Lung microvascular endothelial cell (primary cell): ENCODE results near the gene MARCHF9. TPM values are rescaled to one million over a fixed set of nuclear protein-coding genes. Genes with fewer than 3 reads are reported as not detected.

Experiments used
- DNase-seq, 2 donors: peaks; one replicate each; pipeline versions ENCODE4 v3.0.0 to v3.0.0-alpha.2; 2010; ENCODE audit warnings: low read depth in 2 of 2
- total RNA-seq: library from RNA; depleted of rRNA; stranded (reverse); fragments of >200 nt; gene quantifications from 2 replicates; pipeline ENCODE4 v1.2.1, GENCODE V29; 2014

The MARCHF9 gene
- total RNA-seq, 1 donor from 2014 or later, result 5.6 TPM

DNA sequence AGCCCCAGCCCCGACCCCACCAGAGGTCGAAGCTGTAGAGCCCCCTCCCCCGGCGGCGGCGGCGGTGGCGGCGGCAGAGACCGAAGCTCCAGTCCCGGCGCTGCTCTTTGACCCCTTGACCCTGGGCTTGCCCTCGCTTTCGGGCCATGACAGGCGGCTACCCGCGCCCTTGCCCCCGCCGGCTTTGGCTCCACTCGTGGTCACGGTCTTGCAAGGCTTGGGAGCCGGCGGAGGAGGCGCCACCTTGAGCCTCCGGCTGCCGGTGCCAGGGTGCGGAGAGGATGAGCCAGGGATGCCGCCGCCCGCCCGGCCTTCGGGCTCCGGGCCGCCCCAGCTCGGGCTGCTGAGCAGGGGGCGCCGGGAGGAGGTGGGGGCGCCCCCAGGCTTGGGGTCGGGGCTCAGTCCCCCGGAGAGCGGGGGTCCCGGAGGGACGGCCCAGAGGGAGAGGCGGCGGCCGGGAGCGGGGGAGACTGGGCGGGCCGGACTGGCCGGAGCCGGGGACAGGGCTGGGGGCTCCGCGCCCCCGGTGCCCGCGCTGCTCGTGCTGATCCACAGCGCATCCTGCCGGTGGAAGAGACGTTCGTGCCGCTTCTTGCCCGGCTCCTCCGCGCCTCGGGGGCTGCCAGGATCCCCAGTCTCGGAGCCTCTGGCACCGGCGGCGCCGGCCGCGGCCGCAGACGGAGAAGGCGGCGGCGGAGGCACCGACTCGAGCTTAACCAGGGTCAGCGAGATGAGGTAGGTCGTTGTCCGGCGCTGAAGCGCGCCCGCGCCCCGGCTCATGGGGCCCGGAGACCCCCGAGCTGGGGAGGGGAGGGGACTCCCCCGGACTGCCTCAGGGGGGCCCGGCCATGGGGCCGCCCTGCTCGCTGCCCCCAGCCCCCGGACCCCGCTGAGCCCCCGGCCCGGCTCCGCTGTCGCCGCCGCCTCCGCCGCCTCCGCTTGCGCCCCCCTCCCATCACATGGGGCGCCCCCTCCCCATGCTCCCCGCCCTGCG, 17.1 kb upstream of the MARCHF9 start:
- peak in 1 of 2 donors; percentile 29 for DNase-seq

DNA sequence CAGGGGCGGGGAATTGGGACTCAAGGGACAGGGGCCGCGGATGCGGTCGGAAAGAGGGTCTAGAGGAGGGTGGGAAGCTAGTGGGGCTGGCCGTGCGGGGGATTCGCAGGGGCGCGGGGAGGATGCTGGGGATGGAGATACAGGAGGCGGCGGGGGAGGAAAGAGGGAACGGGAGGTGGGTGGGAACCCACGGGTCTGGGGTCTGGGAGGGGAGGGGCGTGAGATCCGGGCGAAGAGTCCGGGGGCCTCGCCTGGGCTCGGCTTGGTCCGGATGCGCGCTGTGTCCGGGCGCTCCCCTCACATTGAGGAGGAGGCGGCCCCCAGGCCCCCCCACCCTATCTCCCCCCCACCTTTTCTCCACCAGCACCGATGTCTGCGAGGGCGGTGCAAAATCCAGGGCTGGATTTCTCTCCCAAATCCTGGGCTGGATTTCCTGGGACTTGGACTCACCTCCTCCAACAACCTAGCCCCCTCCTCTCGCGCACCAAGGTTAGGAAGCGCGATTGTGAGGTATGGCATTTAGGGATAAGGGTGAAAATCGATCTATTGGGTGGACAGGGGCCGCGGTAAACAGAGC, 16.2 kb upstream of the MARCHF9 start, which contains the start of gene AGAP2:
Gene AGAP2 (minus strand): TSS at position 82 of the 577 bp plus-strand sequence. CDS start 496 bp downstream, outside the sequence.
- no peak for DNase-seq

DNA sequence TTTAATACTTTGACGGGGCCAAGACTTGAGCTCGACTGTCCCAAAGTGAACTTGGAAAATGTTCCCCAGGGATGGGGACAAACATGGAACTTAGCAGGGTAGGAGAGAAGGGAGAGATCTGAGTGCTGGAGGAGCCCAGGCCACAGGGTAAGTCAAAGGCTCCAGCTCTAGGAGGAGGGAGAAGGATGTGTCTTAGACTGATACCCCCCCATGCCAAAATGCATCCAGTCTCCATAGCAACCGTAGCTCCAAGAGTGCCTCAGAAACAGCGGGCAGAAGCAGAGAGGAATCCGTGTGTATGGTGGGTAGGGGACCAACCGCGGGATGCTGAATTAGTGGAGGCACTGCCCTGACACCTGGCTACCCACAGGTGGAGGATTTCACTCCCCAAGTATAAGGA, 15.5 kb upstream of the MARCHF9 start:
- no peak for DNase-seq

DNA sequence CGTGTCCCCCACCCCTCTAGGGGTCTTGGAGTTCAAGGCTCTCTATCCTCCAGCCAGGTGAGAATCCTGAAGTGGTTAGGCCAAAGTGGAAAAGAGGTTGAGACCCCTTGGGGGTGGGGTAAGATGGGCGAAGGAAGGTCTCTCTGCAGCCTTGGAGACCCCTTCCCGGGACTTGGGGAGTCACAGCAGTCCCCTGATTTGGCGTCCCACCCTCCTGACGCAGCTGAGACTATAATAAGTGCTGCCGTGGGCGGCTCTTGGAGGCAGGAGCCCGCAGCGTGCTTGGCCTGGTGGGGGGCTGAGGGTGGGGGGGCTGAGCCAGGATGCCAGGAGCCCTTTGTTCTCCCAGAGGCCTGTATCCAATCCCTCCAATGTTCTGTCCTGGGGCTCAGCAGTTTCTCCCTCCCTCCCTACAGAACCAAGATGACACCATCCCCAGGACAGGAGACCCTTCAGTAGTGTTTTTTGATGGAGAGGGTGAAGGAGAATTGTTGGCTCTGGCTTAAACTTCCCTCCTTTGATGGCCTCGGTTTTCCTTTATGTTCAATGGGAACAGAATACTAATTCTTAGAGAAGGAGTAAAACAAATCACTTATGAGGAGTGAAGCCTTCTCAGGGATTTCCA, 14.9 kb upstream of the MARCHF9 start:
- no peak for DNase-seq

DNA sequence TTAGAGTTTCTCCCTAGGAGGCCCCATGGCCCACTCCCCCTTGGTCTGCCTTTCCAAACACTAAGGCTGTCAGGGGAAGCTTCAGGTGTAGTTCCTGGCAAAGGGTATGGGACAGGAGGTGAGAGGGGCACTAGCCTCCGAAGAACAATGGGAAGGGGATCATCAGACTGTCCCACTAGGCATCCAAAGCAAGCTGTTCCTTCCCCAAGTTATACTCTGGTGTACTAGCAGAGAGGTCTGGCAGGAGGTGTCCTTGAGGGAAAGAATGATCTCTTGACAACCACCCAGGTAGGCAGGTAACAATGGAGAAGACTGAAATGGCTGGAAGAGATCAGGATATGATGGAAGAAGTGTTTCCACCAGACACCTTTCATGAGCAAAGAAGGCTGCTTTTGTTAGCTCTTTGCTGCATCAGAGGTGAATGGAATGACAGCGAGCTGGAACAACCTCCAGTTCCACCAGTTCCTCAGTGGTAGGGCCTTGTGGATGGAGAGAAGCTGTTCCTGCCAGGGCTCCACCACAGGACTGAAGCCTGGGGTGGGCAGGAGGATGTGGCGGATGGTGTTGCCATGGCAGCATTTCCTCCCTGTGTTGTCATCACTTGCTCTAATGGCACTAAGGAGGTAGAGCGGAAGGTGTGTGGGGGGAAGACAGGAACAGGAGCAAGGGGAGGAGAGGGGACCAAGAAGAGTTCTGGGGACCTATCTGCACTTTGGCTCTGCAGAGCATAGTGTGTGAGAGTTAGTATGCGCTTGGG, 14.1 kb upstream of the MARCHF9 start:
- peak; percentile 35 to 58 for DNase-seq

DNA sequence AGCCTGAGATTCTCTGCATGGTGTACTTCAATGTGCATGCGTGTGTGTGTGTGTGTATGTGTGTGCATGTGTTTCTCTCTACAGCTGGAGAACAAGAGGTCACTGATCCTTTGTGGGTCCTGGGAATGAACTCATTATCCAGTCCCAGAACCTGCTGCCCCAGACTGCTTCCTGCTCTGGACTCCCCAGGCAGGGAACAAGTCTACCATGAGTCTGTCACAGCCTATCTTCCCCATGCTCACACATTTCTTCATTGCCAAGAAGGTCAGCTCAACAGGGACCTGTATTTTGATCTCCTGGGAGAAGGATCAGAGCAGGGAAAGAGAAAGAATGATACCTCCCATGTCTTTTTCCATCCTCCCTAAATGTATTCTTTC, 13.5 kb upstream of the MARCHF9 start:
- peak in 1 of 2 donors; percentile 32 for DNase-seq

DNA sequence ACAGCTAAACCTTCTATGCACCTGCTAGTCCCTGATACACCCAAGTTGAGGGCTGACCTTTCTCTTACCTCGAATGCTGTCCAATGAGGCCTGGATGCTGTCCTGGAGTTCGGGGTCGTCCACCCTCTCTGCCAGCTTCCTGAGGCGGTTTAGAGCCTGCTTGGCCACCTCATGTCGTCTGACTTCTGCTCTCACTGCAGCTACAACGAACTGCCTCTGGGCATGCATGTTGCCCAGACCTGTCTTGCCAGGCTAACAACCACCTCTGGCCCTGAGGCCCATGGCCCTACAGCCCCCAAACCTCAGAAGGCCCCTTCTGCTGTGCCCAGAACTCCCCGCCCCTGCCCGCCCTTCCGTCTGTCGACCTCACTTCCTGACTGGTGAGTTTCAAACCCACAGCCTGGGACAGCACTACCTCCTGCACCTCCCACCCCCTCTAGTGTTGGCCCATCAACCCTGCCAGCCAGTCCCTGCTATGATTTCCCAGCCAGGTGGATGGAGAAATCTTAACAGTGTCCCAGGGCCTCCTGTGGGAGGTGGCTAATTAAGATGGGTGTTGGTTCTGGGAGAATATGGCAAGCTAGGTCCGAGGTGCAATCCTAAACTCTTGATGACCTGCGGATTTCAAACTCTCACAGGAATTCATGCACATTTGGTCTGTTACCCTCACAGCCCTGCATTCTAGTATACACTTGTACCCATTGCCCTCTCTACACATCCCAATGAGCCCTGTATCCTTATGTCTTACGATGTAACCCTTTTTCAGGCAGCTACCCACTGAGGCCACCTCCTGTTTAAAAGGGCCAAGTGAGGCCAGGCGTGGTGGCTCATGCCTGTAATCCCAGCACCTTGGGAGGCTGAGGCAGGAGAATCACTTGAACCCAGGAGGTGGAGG, 12.8 kb upstream of the MARCHF9 start:
- DNase-seq, result no peak

DNA sequence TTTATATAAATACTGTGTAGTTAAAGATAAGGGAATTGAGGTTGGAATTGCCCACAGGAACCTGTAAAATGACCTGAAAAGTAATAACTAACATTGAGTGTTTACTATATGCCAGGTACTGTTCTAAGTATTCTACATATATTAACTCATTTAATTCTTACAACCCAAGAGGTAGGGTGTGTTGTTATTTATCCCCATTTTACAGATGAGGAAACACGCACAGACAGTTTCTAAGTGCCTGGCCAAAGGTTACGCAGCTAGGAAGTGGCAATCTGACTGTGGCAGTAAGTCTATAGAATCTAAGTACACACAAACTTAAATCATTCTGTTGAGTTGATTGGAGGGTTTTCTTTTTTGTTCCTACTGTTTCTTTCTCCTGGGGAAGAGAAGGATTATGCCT, 11.1 kb upstream of the MARCHF9 start:
- no peak for DNase-seq

DNA sequence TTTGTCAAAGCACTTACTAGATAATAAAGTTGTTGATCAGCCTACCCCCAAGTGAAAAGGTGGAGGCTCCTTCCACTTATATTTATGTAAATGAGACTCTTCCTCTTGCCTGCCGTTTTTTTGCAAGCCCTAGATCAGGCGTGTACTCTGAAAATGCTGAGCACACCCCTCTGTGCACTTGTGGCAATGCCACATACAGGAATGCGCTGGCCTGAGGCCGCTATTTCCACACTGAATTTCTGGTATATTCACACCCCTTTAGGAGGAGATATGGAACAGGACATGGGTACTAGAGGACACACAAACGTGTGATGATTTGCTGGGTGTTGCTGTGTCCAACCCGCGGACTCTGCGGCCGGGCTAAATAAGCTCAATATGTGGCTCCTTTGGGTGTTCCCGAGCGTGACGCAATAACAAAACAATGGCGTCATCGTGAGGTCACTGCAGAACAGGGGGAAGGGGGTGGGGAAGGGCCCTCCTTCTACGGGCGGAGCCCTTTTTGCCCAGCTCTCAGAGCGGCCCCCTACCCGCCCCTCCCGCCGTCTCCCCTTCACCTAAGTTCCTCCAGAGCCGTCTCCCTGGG, 10.6 kb upstream of the MARCHF9 start:
- peak in 1 of 2 donors; percentile 84 for DNase-seq

DNA sequence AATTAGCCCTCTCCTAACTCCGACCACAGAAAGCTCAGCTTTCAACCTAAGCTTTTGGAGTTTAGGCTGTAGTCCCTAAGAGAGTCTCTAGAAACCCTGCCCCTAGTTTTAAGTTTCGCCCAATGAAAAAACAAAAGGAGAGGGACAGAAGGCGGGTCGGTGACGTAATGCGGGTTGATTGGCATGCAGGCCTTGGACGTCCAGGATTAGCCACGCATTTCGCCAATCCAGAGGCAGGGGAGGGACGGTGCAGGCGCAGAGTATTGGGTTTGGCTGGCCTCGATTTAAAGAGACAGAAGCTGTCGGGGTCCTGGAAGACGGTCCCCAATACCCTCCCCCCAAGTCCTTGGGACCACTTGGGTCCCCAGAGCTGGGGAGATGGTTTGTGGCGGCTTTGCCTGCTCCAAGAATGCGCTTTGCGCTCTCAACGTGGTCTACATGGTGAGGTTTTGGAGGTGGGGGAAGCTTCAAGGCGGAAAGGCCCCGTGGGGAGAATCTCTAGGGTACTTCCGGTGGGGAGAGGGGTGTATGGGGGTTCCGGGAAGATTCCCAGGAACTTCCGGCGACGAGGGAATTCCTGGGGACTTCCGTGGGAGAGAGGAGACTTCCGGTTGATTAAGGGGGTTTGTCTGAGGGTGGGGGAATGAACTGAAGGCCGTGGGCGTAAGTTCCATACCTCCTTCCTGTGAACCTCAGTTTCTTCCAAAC, 10.0 kb upstream of the MARCHF9 start, which contains the start of gene TSPAN31:
Gene TSPAN31 (plus strand): TSS at position 263 of the 708 bp plus-strand sequence. CDS start 116 bp downstream, at position 379.
- DNase-seq, result peak; percentile 99

DNA sequence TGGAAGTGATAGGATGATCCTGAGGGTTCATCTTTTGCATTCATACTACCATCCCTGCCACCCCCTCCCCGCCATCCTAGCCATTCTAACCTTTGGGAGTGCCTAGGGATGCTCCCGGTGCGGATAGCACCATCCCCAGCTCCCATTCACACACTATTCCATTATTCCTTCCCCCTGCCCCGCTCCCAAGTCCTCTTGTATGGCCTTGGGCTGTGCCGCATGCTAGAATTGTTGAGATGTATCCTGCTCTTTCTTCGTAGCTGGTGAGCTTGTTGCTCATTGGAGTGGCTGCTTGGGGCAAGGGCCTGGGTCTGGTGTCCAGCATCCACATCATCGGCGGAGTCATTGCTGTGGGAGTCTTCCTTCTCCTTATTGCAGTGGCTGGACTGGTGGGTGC, 9.4 kb upstream of the MARCHF9 start:
- no peak for DNase-seq

DNA sequence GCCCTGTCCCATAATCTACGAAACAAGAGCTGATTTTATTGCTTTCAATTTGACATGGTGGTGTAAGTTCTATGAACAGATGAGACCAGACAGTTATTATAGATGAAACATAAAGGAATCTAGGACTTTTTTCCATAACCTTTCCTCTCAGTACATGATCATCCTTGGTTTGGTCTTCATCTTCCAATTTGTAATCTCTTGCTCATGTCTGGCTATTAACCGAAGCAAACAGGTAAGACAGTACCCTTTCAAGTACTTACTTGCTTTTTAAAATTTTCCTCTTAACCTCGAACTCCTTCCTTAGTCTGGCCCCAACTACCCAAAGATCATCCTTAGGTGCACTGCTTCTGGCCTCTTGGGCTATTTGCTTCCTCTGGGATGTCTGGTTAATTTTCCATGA, 8.9 kb upstream of the MARCHF9 start:
- no peak for DNase-seq

DNA sequence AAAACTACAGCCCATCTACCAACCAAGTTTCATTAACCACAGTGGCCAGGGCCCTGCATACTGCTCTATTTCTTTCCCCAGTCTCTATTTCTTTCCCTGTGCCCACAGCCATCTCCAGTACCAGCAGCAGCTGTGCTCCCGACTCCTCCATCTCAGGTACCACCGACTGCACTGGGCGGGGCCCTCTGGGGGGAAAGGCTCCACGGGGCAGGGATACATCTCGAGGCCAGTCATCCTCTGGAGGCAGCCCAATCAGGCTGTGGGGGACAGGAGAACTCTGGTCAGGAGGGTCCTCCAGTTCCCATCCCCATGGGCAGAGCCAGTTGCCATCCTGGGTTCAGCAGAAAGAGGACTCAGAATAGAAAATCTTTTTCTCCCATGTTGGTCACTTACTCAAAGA, 5.8 kb upstream of the MARCHF9 start:
- no peak for DNase-seq

DNA sequence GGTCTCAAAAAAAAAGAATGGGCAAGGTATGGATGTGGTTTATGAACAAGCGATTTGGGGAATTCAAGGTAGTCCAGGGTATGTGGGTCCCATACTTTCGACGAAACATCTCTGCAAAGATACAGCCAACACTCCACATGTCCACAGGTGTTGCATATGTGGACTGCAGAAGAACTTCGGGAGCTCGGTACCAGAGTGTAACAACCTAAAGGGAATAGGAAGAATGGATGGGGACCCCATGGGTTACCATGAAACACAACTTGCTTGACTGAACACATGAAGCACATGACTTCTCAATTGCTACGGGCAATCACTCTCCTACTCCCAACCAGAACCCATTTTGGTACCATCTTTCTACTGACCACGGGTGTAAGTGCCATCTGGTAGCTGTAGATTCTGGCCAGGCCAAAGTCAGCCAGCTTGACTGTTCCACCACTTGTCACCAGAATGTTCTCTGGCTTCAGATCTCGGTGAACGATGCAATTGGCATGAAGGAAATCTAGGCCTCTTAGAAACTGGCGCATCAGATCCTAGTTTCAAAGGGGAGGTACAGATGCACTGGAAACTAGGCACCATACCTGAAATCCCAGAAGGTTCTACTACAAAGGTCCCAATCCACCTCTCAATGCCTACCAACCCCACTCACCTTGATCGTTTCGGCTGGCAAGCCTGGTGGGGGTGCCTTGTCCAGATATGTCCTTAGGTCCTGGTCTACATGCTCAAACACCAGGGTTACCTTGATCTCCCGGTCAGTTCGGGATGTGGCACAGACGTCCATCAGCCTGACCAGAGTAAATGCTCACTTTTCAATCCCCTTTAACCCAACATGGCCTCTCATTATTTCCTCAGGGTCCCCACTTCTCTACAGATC, 4.1 kb upstream of the MARCHF9 start:
- no peak for DNase-seq

DNA sequence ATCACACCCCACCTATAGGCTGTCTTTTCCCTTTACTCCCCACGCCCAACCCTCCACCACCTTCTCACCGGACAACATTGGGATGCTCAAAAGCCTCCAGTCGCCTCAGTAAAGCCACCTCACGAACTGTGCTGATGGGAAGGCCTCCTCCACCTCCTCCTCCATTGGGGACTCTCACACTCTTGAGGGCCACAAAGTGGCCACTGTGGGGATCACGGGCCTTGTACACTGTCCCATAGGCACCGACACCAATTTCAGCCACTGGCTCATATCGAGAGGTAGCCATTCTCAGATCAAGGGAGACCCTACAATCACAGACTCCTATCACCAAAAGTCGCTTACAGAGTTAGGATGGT, 3.5 kb upstream of the MARCHF9 start:
- no peak for DNase-seq

DNA sequence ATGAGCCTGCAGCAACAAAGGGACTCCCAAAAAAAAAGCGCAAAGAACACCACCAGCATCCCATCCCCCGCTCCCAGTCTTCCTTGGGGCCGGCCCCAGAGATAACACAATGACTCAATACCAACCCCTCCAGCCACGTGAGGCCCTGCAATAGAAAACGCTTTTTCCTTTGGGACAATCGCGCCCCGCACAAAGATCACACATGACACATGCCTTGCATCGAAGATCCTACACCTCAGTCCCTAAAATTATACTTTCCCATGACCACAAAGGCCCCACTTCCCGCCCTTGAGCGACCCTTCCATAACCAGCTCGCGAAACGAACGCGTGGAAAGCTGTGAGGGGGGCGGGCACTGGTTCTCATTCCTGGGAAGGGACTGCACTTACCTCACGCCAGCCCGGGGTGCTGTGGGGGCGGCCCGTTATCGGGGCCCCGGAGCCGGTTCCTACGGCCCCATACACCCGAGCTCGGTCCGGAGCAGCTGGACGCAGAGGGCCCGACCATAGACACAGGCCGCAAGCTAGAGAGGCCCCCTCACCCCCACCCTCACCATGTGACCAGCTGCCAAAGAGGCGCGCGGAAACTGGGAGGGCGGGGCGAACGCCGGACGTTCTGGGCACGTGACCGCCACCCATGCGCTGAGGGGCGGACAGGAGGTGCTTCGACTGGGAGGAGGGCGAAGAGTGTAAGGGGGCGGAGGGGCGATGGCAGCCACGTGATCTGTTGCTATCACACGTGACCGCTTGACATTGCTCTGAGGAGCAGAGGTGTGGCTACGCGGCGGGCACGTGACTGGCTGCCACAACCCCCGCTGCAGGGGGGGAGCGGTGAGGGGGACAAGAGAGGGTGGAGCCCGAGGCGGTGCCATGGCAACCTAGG, 2.9 kb upstream of the MARCHF9 start, which contains the start of gene CDK4:
Gene CDK4 (minus strand): TSS at position 523 of the 880 bp plus-strand sequence. CDS start 593 bp downstream, outside the sequence.
- DNase-seq, result peak; percentile 100

DNA sequence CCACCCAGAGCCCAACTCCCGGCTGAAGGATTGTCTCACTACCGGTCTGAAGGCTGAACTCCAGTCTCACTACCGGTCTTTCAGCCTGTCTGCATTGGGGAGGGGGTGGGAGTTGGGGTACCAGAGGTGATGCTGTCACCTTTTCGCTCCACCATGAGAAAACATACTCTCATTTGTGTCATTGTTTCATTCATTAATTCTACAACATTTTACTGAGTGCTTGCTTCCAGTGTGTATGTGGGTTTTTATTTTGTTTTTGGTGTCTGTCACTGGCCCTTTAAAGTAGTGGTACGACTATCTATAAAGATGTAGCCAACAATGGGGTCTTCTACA, 2.3 kb upstream of the MARCHF9 start:
- no peak for DNase-seq
